ENCODE results near the gene KRT85.
"Not testable (repeated sequence)": the region's sequence is repeated elsewhere in the genome, so short reads cannot be mapped to it uniquely, and the experiment has no call there.

KRT85 gene

GRCh38 chr12:52318241-52318990 lies 48.9 kb downstream of the KRT85 start:
- Histone ChIP-seq H3K4me1 (ENCODE audit: control insufficient read depth in 2 of 2, insufficient read depth in 2 of 2, low read length in 2 of 2) (no peaks in the 10 kb centered on the region), H3K4me3 (ENCODE audit: low read length in 2 of 2) (no peak overlapping the region), H3K36me3 (ENCODE audit: control insufficient read depth in 2 of 2, insufficient read depth in 2 of 2, low read length in 2 of 2) (no peaks in the 10 kb centered on the region), H3K27ac (ENCODE audit: low read depth in 2 of 2, low read length in 2 of 2) (no peak overlapping the region), H3K9ac (ENCODE audit: low read depth in 1 of 2, low read length in 2 of 2) (no peak overlapping the region), H3K27me3 (ENCODE audit: control insufficient read depth in 2 of 2, insufficient read depth in 2 of 2, low read length in 2 of 2) (no peaks in the 10 kb centered on the region), H3K9me3 (ENCODE audit: control insufficient read depth in 2 of 2, low read length in 2 of 2) (no peaks in the 10 kb centered on the region)

- Histone ChIP-seq H3K9me3 (ENCODE audit: control insufficient read depth in 2 of 2, low read length in 2 of 2) (no peaks in the 10 kb centered on the region), H3K27me3 (ENCODE audit: control insufficient read depth in 2 of 2, insufficient read depth in 2 of 2, low read length in 2 of 2) (peaks cover 0 to 3% of the 10 kb centered on the region in 2 donors), H3K36me3 (ENCODE audit: control insufficient read depth in 2 of 2, insufficient read depth in 2 of 2, low read length in 2 of 2) (no peaks in the 10 kb centered on the region), H3K9ac (ENCODE audit: low read depth in 1 of 2, low read length in 2 of 2) (no peak overlapping the region), H3K4me1 (ENCODE audit: control insufficient read depth in 2 of 2, insufficient read depth in 2 of 2, low read length in 2 of 2) (no peaks in the 10 kb centered on the region), H3K4me3 (ENCODE audit: low read length in 2 of 2) (no peak overlapping the region), H3K27ac (ENCODE audit: low read depth in 2 of 2, low read length in 2 of 2) (no peak overlapping the region)
Observed at GRCh38 chr12:52317468-52318052, 49.7 kb downstream of the KRT85 start.

GRCh38 chr12:52316701-52317100 lies 50.6 kb downstream of the KRT85 start:
- no peak overlapping the region for H3K27ac ChIP-seq (ENCODE audit: low read depth in 2 of 2, low read length in 2 of 2)
- no peaks in the 10 kb centered on the region for H3K36me3 ChIP-seq (ENCODE audit: control insufficient read depth in 2 of 2, insufficient read depth in 2 of 2, low read length in 2 of 2)
- H3K9ac ChIP-seq (ENCODE audit: low read depth in 1 of 2, low read length in 2 of 2), result no peak overlapping the region
- H3K27me3 ChIP-seq (ENCODE audit: control insufficient read depth in 2 of 2, insufficient read depth in 2 of 2, low read length in 2 of 2), result peaks cover 0 to 3% of the 10 kb centered on the region in 2 donors
- H3K4me1 ChIP-seq (ENCODE audit: control insufficient read depth in 2 of 2, insufficient read depth in 2 of 2, low read length in 2 of 2), result no peaks in the 10 kb centered on the region
- H3K9me3 ChIP-seq (ENCODE audit: control insufficient read depth in 2 of 2, low read length in 2 of 2), result no peaks in the 10 kb centered on the region
- H3K4me3 ChIP-seq (ENCODE audit: low read length in 2 of 2), result no peak overlapping the region

- H3K27ac ChIP-seq (ENCODE audit: low read depth in 2 of 2, low read length in 2 of 2), result no peak overlapping the region
- no peak overlapping the region for H3K9ac ChIP-seq (ENCODE audit: low read depth in 1 of 2, low read length in 2 of 2)
- H3K36me3 ChIP-seq (ENCODE audit: control insufficient read depth in 2 of 2, insufficient read depth in 2 of 2, low read length in 2 of 2), result no peaks in the 10 kb centered on the region
- no peak overlapping the region for H3K4me3 ChIP-seq (ENCODE audit: low read length in 2 of 2)
- no peaks in the 10 kb centered on the region for H3K9me3 ChIP-seq (ENCODE audit: control insufficient read depth in 2 of 2, low read length in 2 of 2)
- H3K4me1 ChIP-seq (ENCODE audit: control insufficient read depth in 2 of 2, insufficient read depth in 2 of 2, low read length in 2 of 2), result no peaks in the 10 kb centered on the region
- peaks cover 0 to 3% of the 10 kb centered on the region in 2 donors for H3K27me3 ChIP-seq (ENCODE audit: control insufficient read depth in 2 of 2, insufficient read depth in 2 of 2, low read length in 2 of 2)
Observed at GRCh38 chr12:52316290-52316689, 51.0 kb downstream of the KRT85 start.

- not testable (repeated sequence) for H3K9ac ChIP-seq (ENCODE audit: low read depth in 1 of 2, low read length in 2 of 2); H3K27ac ChIP-seq (ENCODE audit: low read depth in 2 of 2, low read length in 2 of 2); H3K4me1 ChIP-seq (ENCODE audit: control insufficient read depth in 2 of 2, insufficient read depth in 2 of 2, low read length in 2 of 2); H3K4me3 ChIP-seq (ENCODE audit: low read length in 2 of 2); H3K36me3 ChIP-seq (ENCODE audit: control insufficient read depth in 2 of 2, insufficient read depth in 2 of 2, low read length in 2 of 2); H3K9me3 ChIP-seq (ENCODE audit: control insufficient read depth in 2 of 2, low read length in 2 of 2); H3K27me3 ChIP-seq (ENCODE audit: control insufficient read depth in 2 of 2, insufficient read depth in 2 of 2, low read length in 2 of 2)
Observed at GRCh38 chr12:52315721-52316120, 51.6 kb downstream of the KRT85 start.

- Histone ChIP-seq H3K9me3 (ENCODE audit: control insufficient read depth in 2 of 2, low read length in 2 of 2) (no peaks in the 10 kb centered on the region), H3K9ac (ENCODE audit: low read depth in 1 of 2, low read length in 2 of 2) (no peak overlapping the region), H3K27ac (ENCODE audit: low read depth in 2 of 2, low read length in 2 of 2) (no peak overlapping the region), H3K4me1 (ENCODE audit: control insufficient read depth in 2 of 2, insufficient read depth in 2 of 2, low read length in 2 of 2) (no peaks in the 10 kb centered on the region), H3K4me3 (ENCODE audit: low read length in 2 of 2) (no peak overlapping the region), H3K27me3 (ENCODE audit: control insufficient read depth in 2 of 2, insufficient read depth in 2 of 2, low read length in 2 of 2) (peaks cover 0 to 7% of the 10 kb centered on the region in 2 donors), H3K36me3 (ENCODE audit: control insufficient read depth in 2 of 2, insufficient read depth in 2 of 2, low read length in 2 of 2) (no peaks in the 10 kb centered on the region)
Observed at GRCh38 chr12:52314511-52314910, 52.8 kb downstream of the KRT85 start.

- no peak overlapping the region for H3K9ac ChIP-seq (ENCODE audit: low read depth in 1 of 2, low read length in 2 of 2)
- no peaks in the 10 kb centered on the region for H3K4me1 ChIP-seq (ENCODE audit: control insufficient read depth in 2 of 2, insufficient read depth in 2 of 2, low read length in 2 of 2)
- peaks cover 1 to 11% of the 10 kb centered on the region in 2 donors for H3K27me3 ChIP-seq (ENCODE audit: control insufficient read depth in 2 of 2, insufficient read depth in 2 of 2, low read length in 2 of 2)
- H3K4me3 ChIP-seq (ENCODE audit: low read length in 2 of 2), result no peak overlapping the region
- no peaks in the 10 kb centered on the region for H3K9me3 ChIP-seq (ENCODE audit: control insufficient read depth in 2 of 2, low read length in 2 of 2)
- H3K36me3 ChIP-seq (ENCODE audit: control insufficient read depth in 2 of 2, insufficient read depth in 2 of 2, low read length in 2 of 2), result no peaks in the 10 kb centered on the region
- H3K27ac ChIP-seq (ENCODE audit: low read depth in 2 of 2, low read length in 2 of 2), result no peak overlapping the region
Observed at GRCh38 chr12:52313926-52314325, 53.4 kb downstream of the KRT85 start.

GRCh38 chr12:52313461-52313860 lies 53.8 kb downstream of the KRT85 start:
- Histone ChIP-seq H3K36me3 (ENCODE audit: control insufficient read depth in 2 of 2, insufficient read depth in 2 of 2, low read length in 2 of 2) (no peaks in the 10 kb centered on the region), H3K27me3 (ENCODE audit: control insufficient read depth in 2 of 2, insufficient read depth in 2 of 2, low read length in 2 of 2) (peaks cover 4 to 15% of the 10 kb centered on the region in 2 donors), H3K4me1 (ENCODE audit: control insufficient read depth in 2 of 2, insufficient read depth in 2 of 2, low read length in 2 of 2) (peaks cover 3 to 4% of the 10 kb centered on the region in 2 donors), H3K9me3 (ENCODE audit: control insufficient read depth in 2 of 2, low read length in 2 of 2) (no peaks in the 10 kb centered on the region), H3K27ac (ENCODE audit: low read depth in 2 of 2, low read length in 2 of 2) (no peak overlapping the region), H3K9ac (ENCODE audit: low read depth in 1 of 2, low read length in 2 of 2) (no peak overlapping the region), H3K4me3 (ENCODE audit: low read length in 2 of 2) (no peak overlapping the region)

GRCh38 chr12:52312086-52312485 lies 55.2 kb downstream of the KRT85 start:
- Histone ChIP-seq H3K9me3 (ENCODE audit: control insufficient read depth in 2 of 2, low read length in 2 of 2) (no peaks in the 10 kb centered on the region), H3K36me3 (ENCODE audit: control insufficient read depth in 2 of 2, insufficient read depth in 2 of 2, low read length in 2 of 2) (no peaks in the 10 kb centered on the region), H3K27me3 (ENCODE audit: control insufficient read depth in 2 of 2, insufficient read depth in 2 of 2, low read length in 2 of 2) (peaks cover 4 to 19% of the 10 kb centered on the region in 2 donors), H3K4me1 (ENCODE audit: control insufficient read depth in 2 of 2, insufficient read depth in 2 of 2, low read length in 2 of 2) (peaks cover 7 to 9% of the 10 kb centered on the region in 2 donors), H3K4me3 (ENCODE audit: low read length in 2 of 2) (no peak overlapping the region), H3K9ac (ENCODE audit: low read depth in 1 of 2, low read length in 2 of 2) (no peak overlapping the region), H3K27ac (ENCODE audit: low read depth in 2 of 2, low read length in 2 of 2) (no peak overlapping the region)

GRCh38 chr12:52311285-52311648 lies 56.0 kb downstream of the KRT85 start:
- Histone ChIP-seq H3K27ac (ENCODE audit: low read depth in 2 of 2, low read length in 2 of 2) (no peak overlapping the region), H3K27me3 (ENCODE audit: control insufficient read depth in 2 of 2, insufficient read depth in 2 of 2, low read length in 2 of 2) (peaks cover 4 to 24% of the 10 kb centered on the region in 2 donors), H3K9me3 (ENCODE audit: control insufficient read depth in 2 of 2, low read length in 2 of 2) (no peaks in the 10 kb centered on the region)

More at GRCh38 chr12:52311285-52311648, 56.0 kb downstream of the KRT85 start:
- no peaks in the 10 kb centered on the region for H3K36me3 ChIP-seq (ENCODE audit: control insufficient read depth in 2 of 2, insufficient read depth in 2 of 2, low read length in 2 of 2)
- H3K9ac ChIP-seq (ENCODE audit: low read depth in 1 of 2, low read length in 2 of 2), result no peak overlapping the region
- H3K4me3 ChIP-seq (ENCODE audit: low read length in 2 of 2), result no peak overlapping the region
- H3K4me1 ChIP-seq (ENCODE audit: control insufficient read depth in 2 of 2, insufficient read depth in 2 of 2, low read length in 2 of 2), result peaks cover 7 to 9% of the 10 kb centered on the region in 2 donors

Data from mucosa of rectum (tissue), 2 donors.